ENCODE data around the gene TAS2R1. TPM values are rescaled to one million over a fixed set of nuclear protein-coding genes. Genes with fewer than 3 reads are reported as not detected.

The TAS2R1 gene
- total and polyA plus RNA-seq, 8 donors, result not detected

GRCh38 chr5:9613360-9613759 is 16.8 kb downstream of the TAS2R1 start:
- FAIRE-seq, result no peak
- WGBS, 2 donors, result 78 to 87% methylated on average over 3 of the region's 3 CpGs
- Histone ChIP-seq H3K27ac (no peak overlapping the region), H3K27me3 (no peaks in the 10 kb centered on the region), H3K36me3 (no peaks in the 10 kb centered on the region), H3K4me1 (peaks cover 0 to 4% (median 3%) of the 10 kb centered on the region in 3 donors), H3K4me3 (no peak overlapping the region), H3K9me3 (no peaks in the 10 kb centered on the region)
- ATAC-seq, result no peak
- intact Hi-C loops (cut with DNase I), result no loop called here
- no peak for DNase-seq
- no peak for TF ChIP-seq CTCF (IDR thresholded peaks at IDR 0.05)

GRCh38 chr5:9610969-9611368 is 19.2 kb downstream of the TAS2R1 start:
- ATAC-seq, result no peak
- 55 to 61% methylated on average over 2 of the region's 2 CpGs for WGBS, 2 donors

GRCh38 chr5:9610364-9610763 is 19.8 kb downstream of the TAS2R1 start:
- Histone ChIP-seq H3K27ac (no peak overlapping the region), H3K27me3 (no peaks in the 10 kb centered on the region), H3K4me1 (no peaks in the 10 kb centered on the region), H3K36me3 (no peaks in the 10 kb centered on the region), H3K4me3 (no peak overlapping the region), H3K9me3 (no peaks in the 10 kb centered on the region)
- 55 to 80% methylated on average over 1 of the region's 1 CpG for WGBS, 2 donors
- intact Hi-C loops (cut with DNase I), result no loop called here
- no peak for TF ChIP-seq CTCF (IDR thresholded peaks at IDR 0.05)
- ATAC-seq (peak in 3 of 4 donors; percentile 62 to 82 (median 63)), DNase-seq (peak in 1 of 6 donors; percentile 8), FAIRE-seq (no peak)

More at GRCh38 chr5:9610969-9611368, 19.2 kb downstream of the TAS2R1 start:
- DNase-seq, result no peak
- Histone ChIP-seq H3K36me3 (no peaks in the 10 kb centered on the region), H3K27me3 (no peaks in the 10 kb centered on the region), H3K4me3 (no peak overlapping the region), H3K9me3 (no peaks in the 10 kb centered on the region), H3K27ac (no peak overlapping the region), H3K4me1 (no peaks in the 10 kb centered on the region)
- intact Hi-C loops (cut with DNase I), result no loop called here
- no peak for TF ChIP-seq CTCF (IDR thresholded peaks at IDR 0.05)
- no peak for FAIRE-seq

- no peak overlapping the region for H3K4me3 ChIP-seq
- intact Hi-C loops (cut with DNase I), result no loop called here
- WGBS, 2 donors, result 73 to 77% methylated on average over 2 of the region's 2 CpGs
- H3K27me3 ChIP-seq, result no peaks in the 10 kb centered on the region
- H3K36me3 ChIP-seq, result no peaks in the 10 kb centered on the region
- no peaks in the 10 kb centered on the region for H3K9me3 ChIP-seq
- ATAC-seq, result no peak
- TF ChIP-seq CTCF (IDR thresholded peaks at IDR 0.05), result no peak
- no peak for FAIRE-seq
- no peak overlapping the region for H3K27ac ChIP-seq
- no peaks in the 10 kb centered on the region for H3K4me1 ChIP-seq
- no peak for DNase-seq
Measured at GRCh38 chr5:9608093-9608492, 22.1 kb downstream of the TAS2R1 start.

- no peak overlapping the region for H3K4me3 ChIP-seq
- FAIRE-seq, result no peak
- TF ChIP-seq CTCF (IDR thresholded peaks at IDR 0.05), result no peak
- H3K9me3 ChIP-seq, result no peaks in the 10 kb centered on the region
- no peaks in the 10 kb centered on the region for H3K36me3 ChIP-seq
- H3K4me1 ChIP-seq, result no peaks in the 10 kb centered on the region
- ATAC-seq, result no peak
- H3K27me3 ChIP-seq, result no peaks in the 10 kb centered on the region
- 78 to 86% methylated on average over 6 of the region's 6 CpGs for WGBS, 2 donors
- no peak overlapping the region for H3K27ac ChIP-seq
- intact Hi-C loops (cut with DNase I), result no loop called here
- no peak for DNase-seq
Measured at GRCh38 chr5:9605041-9605838, 24.9 kb downstream of the TAS2R1 start.

Data from pancreas (tissue), 10 donors.